Adipocyte (in vitro differentiated cells): ENCODE measurements around the gene GPAT3.

Experiments used
- DNase-seq: peaks from one replicate; pipeline ENCODE4 v3.0.0-alpha.2; 2015; ENCODE audit warnings: low read depth
- H3K27me3 ChIP-seq: replicated peaks from 2 replicates; pipeline ENCODE4 v1.7.0; 2013; ENCODE audit warnings: mild to moderate bottlenecking, low read length, moderate library complexity; ENCODE audit not compliant: control insufficient read depth, insufficient read depth
- H3K36me3 ChIP-seq: 2 replicates; pipeline ENCODE4 v1.7.0; 2013; ENCODE audit warnings: low read length, mild to moderate bottlenecking, moderate library complexity; ENCODE audit not compliant: control insufficient read depth, insufficient read depth, severe bottlenecking
- H3K4me1 ChIP-seq: 2 replicates; pipeline ENCODE4 v1.7.0; 2013; ENCODE audit warnings: mild to moderate bottlenecking, low read length, moderate library complexity; ENCODE audit not compliant: control insufficient read depth, insufficient read depth
- H3K4me3 ChIP-seq: 2 replicates; pipeline ENCODE4 v1.7.0; 2013; ENCODE audit warnings: mild to moderate bottlenecking, low read length, moderate library complexity
- H3K9ac ChIP-seq: 2 replicates; pipeline ENCODE4 v1.7.0; 2013; ENCODE audit warnings: mild to moderate bottlenecking, low read length, moderate library complexity
- H3K9me3 ChIP-seq: 2 replicates; pipeline ENCODE4 v1.7.0; 2013; ENCODE audit warnings: mild to moderate bottlenecking, low read length, moderate library complexity; ENCODE audit not compliant: control insufficient read depth

The GPAT3 gene

GRCh38 chr4:83625821-83626220 is 89.9 kb downstream of the GPAT3 start:
- Histone ChIP-seq H3K4me3 (no peak overlapping the region), H3K9ac (no peak overlapping the region), H3K36me3 (no peaks in the 10 kb centered on the region), H3K27me3 (no peaks in the 10 kb centered on the region), H3K4me1 (peaks cover 5% of the 10 kb centered on the region), H3K9me3 (peaks cover 18% of the 10 kb centered on the region)
- DNase-seq = no peak

GRCh38 chr4:83626245-83626836 is 90.4 kb downstream of the GPAT3 start:
- H3K27me3 ChIP-seq = no peaks in the 10 kb centered on the region
- H3K4me3 ChIP-seq = no peak overlapping the region
- no peaks in the 10 kb centered on the region for H3K36me3 ChIP-seq
- DNase-seq = no peak
- peaks cover 18% of the 10 kb centered on the region for H3K9me3 ChIP-seq
- peaks cover 5% of the 10 kb centered on the region for H3K4me1 ChIP-seq
- no peak overlapping the region for H3K9ac ChIP-seq

GRCh38 chr4:83629945-83630721 is 94.2 kb downstream of the GPAT3 start:
- Histone ChIP-seq H3K4me1 (peaks cover 5% of the 10 kb centered on the region), H3K9ac (no peak overlapping the region), H3K4me3 (no peak overlapping the region), H3K9me3 (peaks cover 4% of the 10 kb centered on the region), H3K27me3 (no peaks in the 10 kb centered on the region), H3K36me3 (no peaks in the 10 kb centered on the region)
- DNase-seq = peak; percentile 67

- no peaks in the 10 kb centered on the region for H3K36me3 ChIP-seq
- no peak overlapping the region for H3K4me3 ChIP-seq
- peaks cover 4% of the 10 kb centered on the region for H3K9me3 ChIP-seq
- H3K27me3 ChIP-seq = no peaks in the 10 kb centered on the region
- H3K9ac ChIP-seq = no peak overlapping the region
- H3K4me1 ChIP-seq = peaks cover 5% of the 10 kb centered on the region
- DNase-seq = peak; percentile 63
Measured at GRCh38 chr4:83631066-83631465, 95.2 kb downstream of the GPAT3 start.

GRCh38 chr4:83636930-83637329 is 101.0 kb downstream of the GPAT3 start:
- H3K4me3 ChIP-seq = no peak overlapping the region
- no peak for DNase-seq
- H3K9me3 ChIP-seq = no peaks in the 10 kb centered on the region
- no peaks in the 10 kb centered on the region for H3K4me1 ChIP-seq
- no peak overlapping the region for H3K9ac ChIP-seq
- peaks cover 3% of the 10 kb centered on the region for H3K27me3 ChIP-seq
- no peaks in the 10 kb centered on the region for H3K36me3 ChIP-seq

GRCh38 chr4:83639849-83640493 is 104.1 kb downstream of the GPAT3 start:
- peak; percentile 94 for DNase-seq
- Histone ChIP-seq H3K9ac (no peak overlapping the region), H3K36me3 (no peaks in the 10 kb centered on the region), H3K4me1 (peaks cover 3% of the 10 kb centered on the region), H3K4me3 (no peak overlapping the region), H3K9me3 (no peaks in the 10 kb centered on the region), H3K27me3 (peaks cover 5% of the 10 kb centered on the region)

- Histone ChIP-seq H3K27me3 (peaks cover 5% of the 10 kb centered on the region), H3K9me3 (no peaks in the 10 kb centered on the region), H3K9ac (no peak overlapping the region), H3K36me3 (no peaks in the 10 kb centered on the region), H3K4me1 (peaks cover 23% of the 10 kb centered on the region), H3K4me3 (no peak overlapping the region)
- no peak for DNase-seq
Measured at GRCh38 chr4:83643036-83643435, 107.1 kb downstream of the GPAT3 start.

- Histone ChIP-seq H3K4me1 (peaks cover 23% of the 10 kb centered on the region), H3K36me3 (no peaks in the 10 kb centered on the region), H3K9ac (no peak overlapping the region), H3K27me3 (peaks cover 5% of the 10 kb centered on the region), H3K4me3 (no peak overlapping the region), H3K9me3 (no peaks in the 10 kb centered on the region)
- peak; percentile 84 for DNase-seq
Measured at GRCh38 chr4:83644677-83645659, 109.1 kb downstream of the GPAT3 start.

GRCh38 chr4:83646538-83647239 is 110.8 kb downstream of the GPAT3 start:
- Histone ChIP-seq H3K27me3 (peaks cover 2% of the 10 kb centered on the region), H3K4me3 (no peak overlapping the region), H3K4me1 (peaks cover 23% of the 10 kb centered on the region), H3K9me3 (no peaks in the 10 kb centered on the region), H3K9ac (no peak overlapping the region), H3K36me3 (no peaks in the 10 kb centered on the region)
- DNase-seq = no peak

GRCh38 chr4:83651846-83652245 is 115.9 kb downstream of the GPAT3 start:
- Histone ChIP-seq H3K4me3 (no peak overlapping the region), H3K9ac (no peak overlapping the region), H3K27me3 (no peaks in the 10 kb centered on the region), H3K4me1 (peaks cover 2% of the 10 kb centered on the region), H3K9me3 (no peaks in the 10 kb centered on the region), H3K36me3 (no peaks in the 10 kb centered on the region)
- DNase-seq = no peak
